NB4 (cell line): ENCODE results near the gene LRMDA.

ENCODE experiments used
- DNase-seq: peaks from one replicate; pipeline ENCODE4 v3.0.0; 2010; ENCODE audit warnings: low read depth
- H3K4me3 ChIP-seq: one replicate; pipeline ENCODE4 v1.5.1; 2011; ENCODE audit warnings: mild to moderate bottlenecking, low read depth, low read length, moderate library complexity
- MYC ChIP-seq: IDR thresholded peaks from 2 replicates; pipeline ENCODE4 v1.6.1; 2011; ENCODE audit warnings: low read depth, low read length
- POLR2A ChIP-seq: IDR thresholded peaks from 2 replicates; pipeline ENCODE4 v1.6.1; 2011; ENCODE audit warnings: mild to moderate bottlenecking; ENCODE audit not compliant: insufficient read length; ENCODE audit errors: extremely low read depth
- TF ChIP-seq, protein P1 (sequence below): IDR thresholded peaks from 2 replicates; pipeline ENCODE4 v1.6.1; 2011; ENCODE audit warnings: low read depth, low read length
- TF ChIP-seq, protein P2 (sequence below): IDR thresholded peaks from one replicate; pipeline ENCODE4 v1.5.1; 2012; ENCODE audit warnings: low read depth, low read length

The LRMDA gene

DNA sequence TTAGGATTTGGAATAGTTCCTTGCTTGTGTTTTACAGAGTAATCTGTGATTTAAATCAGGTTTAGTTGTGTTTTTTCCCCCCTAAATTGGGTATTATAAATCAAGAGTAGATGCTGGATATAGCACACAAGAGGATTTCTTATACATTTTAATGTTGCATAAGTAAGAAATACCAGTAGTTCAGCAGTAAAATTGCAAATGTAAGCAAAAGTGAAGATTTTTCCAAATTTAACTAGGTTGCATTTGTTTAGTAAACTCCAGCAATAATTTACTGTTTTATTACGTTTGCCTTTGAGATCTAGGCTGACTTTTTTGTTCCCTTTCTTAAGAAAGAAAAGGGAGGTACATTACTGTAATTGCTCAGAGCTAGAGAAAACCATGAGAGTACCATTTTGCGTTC lies 207.3 kb downstream of the LRMDA start:
- DNase-seq = no peak
- TF ChIP-seq MYC = no peak
- TF ChIP-seq, protein P1, sequence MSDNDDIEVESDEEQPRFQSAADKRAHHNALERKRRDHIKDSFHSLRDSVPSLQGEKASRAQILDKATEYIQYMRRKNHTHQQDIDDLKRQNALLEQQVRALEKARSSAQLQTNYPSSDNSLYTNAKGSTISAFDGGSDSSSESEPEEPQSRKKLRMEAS = no peak
- TF ChIP-seq, protein P2, sequence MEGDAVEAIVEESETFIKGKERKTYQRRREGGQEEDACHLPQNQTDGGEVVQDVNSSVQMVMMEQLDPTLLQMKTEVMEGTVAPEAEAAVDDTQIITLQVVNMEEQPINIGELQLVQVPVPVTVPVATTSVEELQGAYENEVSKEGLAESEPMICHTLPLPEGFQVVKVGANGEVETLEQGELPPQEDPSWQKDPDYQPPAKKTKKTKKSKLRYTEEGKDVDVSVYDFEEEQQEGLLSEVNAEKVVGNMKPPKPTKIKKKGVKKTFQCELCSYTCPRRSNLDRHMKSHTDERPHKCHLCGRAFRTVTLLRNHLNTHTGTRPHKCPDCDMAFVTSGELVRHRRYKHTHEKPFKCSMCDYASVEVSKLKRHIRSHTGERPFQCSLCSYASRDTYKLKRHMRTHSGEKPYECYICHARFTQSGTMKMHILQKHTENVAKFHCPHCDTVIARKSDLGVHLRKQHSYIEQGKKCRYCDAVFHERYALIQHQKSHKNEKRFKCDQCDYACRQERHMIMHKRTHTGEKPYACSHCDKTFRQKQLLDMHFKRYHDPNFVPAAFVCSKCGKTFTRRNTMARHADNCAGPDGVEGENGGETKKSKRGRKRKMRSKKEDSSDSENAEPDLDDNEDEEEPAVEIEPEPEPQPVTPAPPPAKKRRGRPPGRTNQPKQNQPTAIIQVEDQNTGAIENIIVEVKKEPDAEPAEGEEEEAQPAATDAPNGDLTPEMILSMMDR = no peak
- H3K4me3 ChIP-seq = no peak overlapping the region

DNA sequence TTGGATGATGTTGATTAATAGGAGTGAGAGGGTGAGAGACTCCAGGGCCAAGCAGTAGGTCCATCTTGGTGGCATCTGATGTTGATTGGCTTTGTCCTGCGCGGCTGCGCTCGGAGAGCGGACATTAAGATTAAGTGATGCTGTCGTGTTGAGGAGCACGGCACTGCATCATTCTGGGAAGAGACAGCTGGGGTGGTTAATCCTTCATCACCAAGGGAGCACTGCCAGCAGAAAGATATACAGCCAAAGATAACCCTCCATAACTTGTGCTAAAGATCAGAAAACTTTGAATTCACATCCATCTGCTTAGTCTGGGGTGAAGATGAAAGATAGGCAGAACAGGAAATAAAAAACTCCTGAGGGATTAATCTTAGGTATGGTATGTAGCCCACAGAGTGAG lies 208.3 kb downstream of the LRMDA start:
- TF ChIP-seq MYC (no peak), POLR2A (no peak)
- TF ChIP-seq, protein P2 = no peak
- TF ChIP-seq, protein P1 = no peak
- H3K4me3 ChIP-seq = no peak overlapping the region
- no peak for DNase-seq

DNA sequence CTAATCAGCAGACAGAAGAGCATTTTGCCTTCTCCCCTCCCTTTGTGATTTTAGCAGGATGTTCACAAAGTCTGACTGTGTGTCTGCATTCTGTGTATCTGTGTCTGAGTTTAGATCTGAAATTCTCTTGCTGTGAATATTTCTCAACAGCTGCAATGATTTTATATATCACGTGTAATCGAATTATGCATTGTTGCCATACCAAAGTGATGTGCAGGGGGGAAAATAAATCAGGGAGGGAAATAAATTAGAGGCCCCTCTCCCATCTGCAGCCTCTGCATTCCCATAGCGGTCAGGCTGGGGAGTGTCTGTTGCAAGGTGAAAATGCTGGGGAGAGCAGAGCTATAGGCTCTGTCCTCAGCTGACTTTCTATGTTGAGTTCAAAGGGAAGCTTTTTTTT lies 209.0 kb downstream of the LRMDA start:
- TF ChIP-seq POLR2A (no peak), MYC (no peak)
- TF ChIP-seq, protein P2 = no peak
- TF ChIP-seq, protein P1 = no peak

DNA sequence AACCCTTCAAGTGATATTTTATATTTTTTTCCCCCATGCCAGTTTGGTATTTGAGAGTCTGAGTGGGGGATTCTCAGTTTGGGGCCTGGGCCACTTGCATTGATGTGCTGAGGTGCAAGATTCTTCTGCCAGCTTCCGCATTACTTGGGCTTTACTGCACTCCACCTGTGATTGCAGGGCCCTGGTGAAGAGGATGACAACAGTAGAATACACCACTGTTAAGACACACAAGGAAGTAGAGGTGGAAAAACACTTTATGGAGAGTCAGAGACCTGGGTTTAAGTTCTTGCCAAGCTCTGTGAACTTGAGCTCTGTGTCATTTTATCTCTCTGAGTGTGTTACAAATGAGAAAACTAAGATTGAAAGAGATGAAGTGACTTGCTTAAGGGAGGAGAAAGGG lies 209.4 kb downstream of the LRMDA start:
- DNase-seq = no peak
- TF ChIP-seq, protein P2 = no peak
- no peak for TF ChIP-seq POLR2A
- TF ChIP-seq, protein P1 = no peak
- TF ChIP-seq MYC = no peak
- no peak overlapping the region for H3K4me3 ChIP-seq

More for the DNA sequence above, 209.0 kb downstream of the LRMDA start:
- no peak for DNase-seq
- H3K4me3 ChIP-seq = no peak overlapping the region

DNA sequence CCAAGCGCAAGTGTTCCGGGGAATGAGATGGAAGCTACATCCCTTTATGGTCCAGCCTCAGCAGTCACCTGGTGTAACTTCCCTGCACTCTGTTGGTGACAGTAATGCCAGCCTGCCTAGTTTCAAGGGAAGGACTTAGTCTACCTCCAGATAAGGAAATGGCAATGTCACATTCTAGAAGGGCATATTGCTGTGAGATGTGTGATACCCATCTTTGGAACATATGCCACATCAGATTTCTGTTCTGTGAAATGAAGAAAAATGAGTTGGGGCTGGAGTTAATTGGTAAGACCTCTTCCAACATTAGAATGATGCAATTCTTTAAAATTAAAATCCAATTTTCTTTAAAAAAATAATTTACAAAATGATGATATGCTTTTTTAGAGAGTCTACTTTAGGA lies 212.0 kb downstream of the LRMDA start:
- no peak for DNase-seq
- H3K4me3 ChIP-seq = no peak overlapping the region
- TF ChIP-seq, protein P2 = no peak
- TF ChIP-seq MYC (no peak), POLR2A (no peak)
- TF ChIP-seq, protein P1 = no peak

DNA sequence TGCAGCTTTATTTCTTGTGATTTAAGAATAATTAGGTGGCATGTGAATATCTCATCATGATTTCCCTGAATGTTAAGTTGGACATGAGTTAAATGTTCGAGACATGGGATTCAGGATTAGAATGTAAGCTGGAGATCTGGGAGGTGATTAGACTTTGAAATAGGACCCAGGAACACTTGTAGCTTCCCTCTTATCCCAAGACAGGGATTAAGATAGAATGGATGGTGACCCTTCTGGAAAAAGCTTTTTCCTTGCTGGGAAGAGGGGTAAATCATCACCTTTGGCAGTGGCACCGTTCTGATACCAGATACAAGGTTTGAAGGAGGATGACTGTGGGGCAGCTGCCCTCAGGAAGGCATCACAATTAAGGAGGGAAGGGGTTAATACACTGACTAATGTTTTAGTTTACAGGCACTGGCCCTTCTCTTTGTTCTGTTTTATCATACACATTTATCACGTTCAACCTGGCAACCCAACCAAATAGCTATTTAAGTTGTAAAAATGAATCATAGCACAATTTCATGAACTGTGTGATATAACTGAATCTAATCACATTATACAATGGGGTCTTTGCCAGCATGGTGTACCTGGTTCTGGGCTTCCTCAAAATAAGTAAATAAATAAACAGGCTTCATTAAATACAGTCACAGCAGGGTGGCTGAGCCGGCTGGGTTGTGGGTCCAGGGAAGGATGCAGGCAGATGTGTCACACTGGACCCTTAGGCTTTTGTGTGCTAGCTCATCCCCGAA lies 212.7 kb downstream of the LRMDA start:
- H3K4me3 ChIP-seq = no peak overlapping the region
- DNase-seq = no peak
- TF ChIP-seq, protein P2 = no peak
- TF ChIP-seq, protein P1 = no peak
- TF ChIP-seq MYC = no peak
- no peak for TF ChIP-seq POLR2A
